NT2/D1 (cell line): ENCODE data around the gene CYP26B1.

Experiments
- DNase-seq: peaks from one replicate; pipeline ENCODE4 v3.0.0-alpha.2; 2011; ENCODE audit warnings: low read depth, low spot score
- H3K27me3 ChIP-seq: 2 replicates; pipeline ENCODE4 v1.6.0; 2011; ENCODE audit warnings: mild to moderate bottlenecking; ENCODE audit not compliant: insufficient read length, insufficient read depth
- H3K36me3 ChIP-seq: 2 replicates; pipeline ENCODE4 v1.6.1; 2011; ENCODE audit warnings: mild to moderate bottlenecking, low read length, mixed read lengths; ENCODE audit not compliant: insufficient read depth, insufficient read length
- H3K4me1 ChIP-seq: 2 replicates; pipeline ENCODE4 v1.5.1; 2011; ENCODE audit not compliant: insufficient read depth, insufficient read length
- H3K4me3 ChIP-seq: 2 replicates; pipeline ENCODE4 v1.5.1; 2011; ENCODE audit warnings: low read depth; ENCODE audit not compliant: insufficient read length
- H3K9ac ChIP-seq: 2 replicates; pipeline ENCODE4 v1.6.0; 2011; ENCODE audit warnings: low read depth; ENCODE audit not compliant: insufficient read length
- H3K9me3 ChIP-seq: 2 replicates; pipeline ENCODE4 v1.5.1; 2011; ENCODE audit warnings: mild to moderate bottlenecking, low read length; ENCODE audit not compliant: insufficient read depth
- SUZ12 ChIP-seq: IDR thresholded peaks from 2 replicates; pipeline ENCODE4 v1.6.1; 2011; ENCODE audit not compliant: insufficient read length, insufficient read depth; ENCODE audit errors: extremely low read depth
- YY1 ChIP-seq: IDR thresholded peaks from 2 replicates; pipeline ENCODE4 v1.6.1; 2011; ENCODE audit not compliant: insufficient read length, insufficient read depth
- ZNF274 ChIP-seq: IDR thresholded peaks from 2 replicates; pipeline ENCODE4 v1.6.1; 2011; ENCODE audit warnings: mild to moderate bottlenecking, low read depth, low read length

The CYP26B1 gene

DNA sequence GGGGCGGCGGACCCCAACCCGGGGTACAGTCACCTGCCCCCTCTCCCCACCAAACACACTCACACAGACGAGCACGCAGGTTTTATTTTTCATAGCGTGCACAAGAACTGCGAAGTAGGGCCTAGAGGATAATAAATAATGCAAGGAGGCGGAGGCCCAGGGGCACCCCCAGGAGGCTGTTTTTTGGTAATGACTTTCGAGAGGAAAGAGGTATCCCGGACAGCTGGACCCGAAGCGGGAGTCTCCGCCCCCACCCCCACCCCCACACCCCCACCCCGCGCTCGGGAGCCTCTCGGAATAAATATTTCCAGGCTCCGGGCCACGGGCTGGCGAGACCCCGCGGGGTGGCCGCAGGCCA lies 3.4 kb downstream of the CYP26B1 start:
- peak overlapping the region; percentile 40 for H3K4me3 ChIP-seq
- peaks cover 6% of the 10 kb centered on the region; the same call in 1 of the 2 replicates for H3K9me3 ChIP-seq
- no peak for DNase-seq
- no peak overlapping the region for H3K9ac ChIP-seq
- peaks cover 6% of the 10 kb centered on the region for H3K4me1 ChIP-seq
- no peak for TF ChIP-seq ZNF274
- H3K27me3 ChIP-seq: peaks cover 81% of the 10 kb centered on the region
- H3K36me3 ChIP-seq: no peaks in the 10 kb centered on the region

DNA sequence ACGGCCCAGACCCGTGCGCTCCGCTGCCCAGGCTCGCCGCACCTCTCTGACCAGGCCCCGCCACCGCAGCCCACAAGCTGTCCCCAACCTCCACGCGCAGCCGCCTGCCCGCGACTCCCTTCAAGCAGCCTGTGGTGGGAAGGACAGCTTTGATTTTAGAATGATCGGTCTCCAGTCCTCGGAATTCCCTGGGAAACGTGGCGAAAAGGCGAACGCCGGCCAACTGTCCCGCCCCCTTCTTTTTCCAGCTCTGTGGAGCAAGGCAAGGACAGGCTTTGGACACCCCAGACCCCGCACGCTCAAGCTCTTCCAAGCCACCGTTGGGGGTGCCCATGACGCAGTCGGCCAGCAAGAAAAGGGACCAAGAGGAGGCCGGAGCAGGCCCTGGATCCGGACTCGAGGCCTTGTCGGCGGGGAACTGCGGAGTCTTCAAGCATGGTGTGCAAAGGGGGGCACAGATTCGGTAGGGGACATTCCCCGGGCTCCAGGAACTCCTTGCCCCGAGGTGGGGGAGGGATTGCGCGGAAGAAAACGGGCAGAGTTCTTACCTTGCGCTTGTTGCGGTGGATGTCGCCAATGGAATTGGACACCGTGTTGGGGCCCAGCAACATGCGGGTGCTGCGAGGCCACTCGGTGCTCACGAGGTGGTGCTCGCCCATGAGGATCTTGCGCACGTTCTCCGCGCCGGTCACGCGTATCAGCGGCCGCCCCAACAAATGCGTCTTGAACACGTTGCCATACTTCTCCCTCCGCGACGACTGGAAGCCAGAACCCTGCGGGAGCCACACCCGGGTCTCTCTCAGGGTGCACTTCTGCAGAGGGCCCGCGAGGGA lies 4.0 kb downstream of the CYP26B1 start:
- Histone ChIP-seq H3K36me3 (no peaks in the 10 kb centered on the region), H3K9me3 (peaks cover 6% of the 10 kb centered on the region; the same call in 1 of the 2 replicates), H3K4me3 (peak overlapping the region; percentile 24), H3K4me1 (peaks cover 6% of the 10 kb centered on the region), H3K9ac (peak overlapping the region; percentile 50), H3K27me3 (peaks cover 76% of the 10 kb centered on the region)
- DNase-seq: no peak
- no peak for TF ChIP-seq ZNF274
- no peak for TF ChIP-seq YY1
- no peak for TF ChIP-seq SUZ12

DNA sequence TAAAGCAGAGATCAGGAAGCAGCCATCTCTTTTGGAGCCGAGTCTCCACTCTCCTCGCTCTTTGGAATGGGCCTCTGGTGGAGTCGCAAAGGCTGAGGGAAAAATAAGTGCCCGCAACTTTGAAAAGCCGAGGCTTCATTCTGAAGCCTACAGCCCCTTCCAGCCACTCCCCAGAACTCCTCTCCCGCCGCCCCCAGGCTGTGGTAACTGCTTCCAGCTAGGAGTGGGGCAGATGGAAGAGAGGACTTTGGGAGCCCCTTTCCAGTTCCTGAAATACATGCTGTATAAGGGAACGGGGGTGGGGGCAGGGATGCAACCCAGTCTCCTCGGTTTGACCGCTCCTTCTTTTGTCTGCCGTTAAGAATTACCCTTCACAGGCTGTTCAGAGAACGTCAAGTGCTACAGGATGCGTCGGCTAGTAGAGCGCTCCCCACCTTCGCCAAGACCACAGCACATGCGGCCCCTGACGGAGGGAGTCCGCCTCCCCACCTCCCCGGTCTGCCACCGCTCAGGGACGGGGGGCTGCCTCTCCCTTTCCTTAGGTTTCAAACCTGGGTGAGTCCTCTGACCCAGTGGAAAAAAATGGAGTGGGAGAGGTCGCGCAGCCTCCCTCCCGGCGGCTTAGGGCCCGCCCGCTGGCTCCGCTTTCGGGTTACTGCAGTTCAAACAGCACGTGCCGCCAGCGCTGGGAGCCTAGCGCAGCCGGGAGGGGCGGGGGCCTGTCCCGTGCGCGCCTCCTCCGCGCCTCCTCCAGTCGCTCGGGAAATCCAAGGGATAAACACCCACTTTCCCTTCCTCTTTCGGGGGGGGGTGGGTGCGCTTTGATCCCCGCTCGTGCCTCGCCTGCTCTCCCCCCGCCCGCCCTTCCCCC lies 4.9 kb downstream of the CYP26B1 start:
- peaks cover 8% of the 10 kb centered on the region for H3K4me1 ChIP-seq
- no peaks in the 10 kb centered on the region for H3K36me3 ChIP-seq
- H3K9ac ChIP-seq: no peak overlapping the region
- H3K4me3 ChIP-seq: peak overlapping the region; percentile 24
- peaks cover 70% of the 10 kb centered on the region for H3K27me3 ChIP-seq
- H3K9me3 ChIP-seq: peaks cover 6% of the 10 kb centered on the region; the same call in 1 of the 2 replicates
- no peak for DNase-seq
- TF ChIP-seq ZNF274: no peak
- no peak for TF ChIP-seq SUZ12
- no peak for TF ChIP-seq YY1

DNA sequence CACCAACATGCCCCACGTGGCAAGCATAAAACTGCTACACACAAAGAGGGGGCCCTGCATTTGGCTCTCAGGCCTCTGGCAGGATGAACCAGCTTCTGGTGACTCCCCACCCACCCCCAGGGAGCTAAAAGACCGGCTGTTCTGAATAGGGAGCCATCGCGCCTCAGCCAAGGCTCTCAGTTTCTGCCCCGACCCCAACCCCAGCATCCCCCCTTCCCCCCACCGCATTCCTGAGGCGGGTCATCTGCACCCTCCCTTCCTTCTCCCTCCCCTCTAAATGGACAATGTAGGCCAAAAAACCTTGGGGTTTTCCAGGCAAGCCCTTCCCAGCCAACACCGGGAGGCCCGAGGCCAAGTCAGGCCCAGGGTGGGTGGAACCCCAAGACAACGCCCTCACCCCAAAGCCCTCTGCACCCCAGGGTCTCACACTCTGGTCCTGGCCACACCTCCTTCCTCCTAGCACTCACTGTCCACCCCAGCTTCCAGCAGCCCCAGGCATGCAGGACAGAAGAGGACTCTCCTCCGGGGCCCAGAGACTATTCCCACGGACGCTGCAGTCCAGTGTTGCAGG lies 5.7 kb downstream of the CYP26B1 start:
- Histone ChIP-seq H3K4me1 (peaks cover 11% of the 10 kb centered on the region), H3K27me3 (peaks cover 62% of the 10 kb centered on the region), H3K9ac (no peak overlapping the region), H3K36me3 (no peaks in the 10 kb centered on the region), H3K4me3 (no peak overlapping the region), H3K9me3 (peaks cover 6% of the 10 kb centered on the region; the same call in 1 of the 2 replicates)
- no peak for DNase-seq
- TF ChIP-seq ZNF274: no peak
- no peak for TF ChIP-seq SUZ12
- TF ChIP-seq YY1: no peak

DNA sequence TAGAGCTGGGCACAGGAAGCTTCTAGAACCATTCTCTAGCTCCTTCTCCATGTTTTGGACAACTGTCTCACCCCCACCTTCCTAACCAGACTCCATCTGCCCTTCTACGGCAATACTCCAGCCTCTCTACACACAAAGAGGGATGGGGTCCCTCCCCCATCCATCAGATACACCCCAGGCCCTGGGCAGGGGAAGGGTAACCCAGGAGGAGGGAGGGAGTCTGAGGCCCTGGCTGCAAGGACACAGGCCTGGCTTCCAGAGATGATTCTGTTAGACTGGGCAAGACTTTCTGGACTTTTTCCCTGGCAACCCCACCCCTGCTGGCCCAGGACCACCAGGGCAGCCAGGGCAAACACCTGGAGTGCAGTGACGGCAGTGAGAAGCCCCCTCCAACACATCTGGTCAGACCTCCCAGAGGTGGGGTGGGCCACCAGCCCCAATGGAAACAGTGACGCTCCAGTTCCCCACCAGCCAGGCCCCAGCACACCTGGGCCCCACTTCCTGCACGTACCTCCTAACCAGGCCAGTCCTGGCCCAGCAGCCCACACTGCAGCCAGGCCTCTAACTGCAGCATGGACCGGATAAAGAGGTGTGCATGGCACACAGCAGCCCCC lies 6.5 kb downstream of the CYP26B1 start:
- peaks cover 54% of the 10 kb centered on the region for H3K27me3 ChIP-seq

DNA sequence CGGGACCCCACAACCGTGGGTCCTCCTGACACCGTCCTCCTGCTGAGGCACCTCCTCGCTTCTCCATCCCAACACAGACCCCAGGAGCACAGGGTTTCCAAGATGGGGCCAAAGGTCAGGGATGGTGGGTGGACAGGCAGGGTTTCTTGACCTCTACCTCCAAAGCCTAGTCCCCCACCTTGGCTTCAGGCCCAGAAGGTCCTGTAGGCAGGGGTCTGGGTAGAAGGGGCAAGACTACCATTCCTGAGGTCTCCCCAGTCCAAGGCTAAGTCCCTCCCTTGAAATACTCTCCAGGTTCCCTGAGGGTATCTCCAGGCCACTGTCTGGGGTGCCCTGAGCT lies 7.1 kb downstream of the CYP26B1 start:
- H3K27me3 ChIP-seq: peaks cover 48% of the 10 kb centered on the region
- peaks cover 11% of the 10 kb centered on the region for H3K4me1 ChIP-seq
- no peak for TF ChIP-seq ZNF274
- no peak for TF ChIP-seq SUZ12
- no peak for TF ChIP-seq YY1
- no peaks in the 10 kb centered on the region for H3K9me3 ChIP-seq
- no peak overlapping the region for H3K9ac ChIP-seq
- no peak for DNase-seq
- no peak overlapping the region for H3K4me3 ChIP-seq
- H3K36me3 ChIP-seq: no peaks in the 10 kb centered on the region

More for the DNA sequence above, 6.5 kb downstream of the CYP26B1 start:
- no peak overlapping the region for H3K9ac ChIP-seq
- H3K9me3 ChIP-seq: no peaks in the 10 kb centered on the region; the same call in 1 of the 2 replicates
- no peaks in the 10 kb centered on the region for H3K36me3 ChIP-seq
- TF ChIP-seq ZNF274: no peak
- no peak for TF ChIP-seq SUZ12
- TF ChIP-seq YY1: no peak
- DNase-seq: no peak
- H3K4me3 ChIP-seq: no peak overlapping the region
- H3K4me1 ChIP-seq: peaks cover 11% of the 10 kb centered on the region
